ENCODE results near the gene ADAM12. TPM values are rescaled to one million over a fixed set of nuclear protein-coding genes. Genes with fewer than 3 reads are reported as not detected.

The ADAM12 gene
- total RNA-seq, 1 experiment from 2014 or later, result not detected

DNA sequence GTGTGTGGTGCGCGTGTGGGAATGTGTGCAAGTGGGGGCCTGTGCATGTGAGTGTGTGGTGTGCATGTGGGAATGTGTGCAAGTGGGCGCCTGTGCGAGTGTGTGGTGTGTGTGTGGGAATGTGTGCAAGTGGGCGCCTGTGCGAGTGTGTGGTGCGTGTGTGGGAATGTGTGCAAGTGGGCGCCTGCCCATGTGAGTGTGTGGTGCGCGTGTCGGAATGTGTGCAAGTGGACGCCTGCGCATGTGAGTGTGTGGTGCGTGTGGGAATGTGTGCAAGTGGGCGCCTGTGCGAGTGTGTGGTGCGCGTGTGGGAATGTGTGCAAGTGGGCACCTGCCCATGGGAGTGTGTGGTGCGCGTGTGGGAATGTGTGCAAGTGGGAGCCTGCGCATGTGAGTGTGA lies 259.7 kb downstream of the ADAM12 start:
- Histone ChIP-seq H3K27me3 (ENCODE audit: insufficient read depth, low read length) (no peaks in the 10 kb centered on the region), H3K9ac (ENCODE audit: low read length) (no peak overlapping the region), H3K27ac (ENCODE audit: low read depth, low read length) (no peak overlapping the region), H3K36me3 (ENCODE audit: control insufficient read depth in 1 of 2, insufficient read depth in 2 of 2, low read length in 2 of 2) (no peaks in the 10 kb centered on the region), H3K4me1 (ENCODE audit: control insufficient read depth in 1 of 2, insufficient read depth in 2 of 2, low read length in 2 of 2) (no peaks in the 10 kb centered on the region), H2AFZ (ENCODE audit: low read depth, low read length, poor library complexity, severe bottlenecking) (no peak overlapping the region), H3K9me3 (ENCODE audit: control insufficient read depth in 1 of 2, insufficient read depth in 1 of 2, low read depth in 1 of 2, low read length in 2 of 2) (no peaks in the 10 kb centered on the region), H3K4me2 (ENCODE audit: low read length) (no peak overlapping the region), H3K79me2 (ENCODE audit: insufficient read depth, low read length) (no peaks in the 10 kb centered on the region), H4K20me1 (ENCODE audit: insufficient read depth) (no peaks in the 10 kb centered on the region), H3K4me3 (replicated peaks in 1 of 2; ENCODE audit: low read depth in 1 of 2, low read length in 2 of 2) (no peak overlapping the region), H3K9me2 (ENCODE audit: insufficient read depth) (no peaks in the 10 kb centered on the region)
- ChIA-PET CTCF (no interaction called here), RAD21 (ENCODE audit: low non-redundant PET in 1 of 2, low total read pairs in 2 of 2, uncharacterized antibody in 2 of 2, unreplicated experiment in 2 of 2) (interaction anchor here in 1 of 2 experiments (0.6 kb wide), 1 partner anchor 194 kb away, joined by 7 read pairs; no protein-coding TSS in a partner anchor), POLR2A (no interaction called here)
- no peak for DNase-seq (ENCODE audit: low read depth, low spot score)
- ATAC-seq, result no peak
- intact Hi-C loops (cut with micrococcal nuclease), result no loop called here
- no TSS peak for BruUV-seq (replicated peaks)
- TF ChIP-seq SIN3A (IDR thresholded peaks at IDR 0.05; ENCODE audit: low read depth), result no peak
- no peak for TF ChIP-seq POLR2AphosphoS5 (IDR thresholded peaks at IDR 0.05; ENCODE audit: low read depth, low read length)
- TF ChIP-seq, protein P1, sequence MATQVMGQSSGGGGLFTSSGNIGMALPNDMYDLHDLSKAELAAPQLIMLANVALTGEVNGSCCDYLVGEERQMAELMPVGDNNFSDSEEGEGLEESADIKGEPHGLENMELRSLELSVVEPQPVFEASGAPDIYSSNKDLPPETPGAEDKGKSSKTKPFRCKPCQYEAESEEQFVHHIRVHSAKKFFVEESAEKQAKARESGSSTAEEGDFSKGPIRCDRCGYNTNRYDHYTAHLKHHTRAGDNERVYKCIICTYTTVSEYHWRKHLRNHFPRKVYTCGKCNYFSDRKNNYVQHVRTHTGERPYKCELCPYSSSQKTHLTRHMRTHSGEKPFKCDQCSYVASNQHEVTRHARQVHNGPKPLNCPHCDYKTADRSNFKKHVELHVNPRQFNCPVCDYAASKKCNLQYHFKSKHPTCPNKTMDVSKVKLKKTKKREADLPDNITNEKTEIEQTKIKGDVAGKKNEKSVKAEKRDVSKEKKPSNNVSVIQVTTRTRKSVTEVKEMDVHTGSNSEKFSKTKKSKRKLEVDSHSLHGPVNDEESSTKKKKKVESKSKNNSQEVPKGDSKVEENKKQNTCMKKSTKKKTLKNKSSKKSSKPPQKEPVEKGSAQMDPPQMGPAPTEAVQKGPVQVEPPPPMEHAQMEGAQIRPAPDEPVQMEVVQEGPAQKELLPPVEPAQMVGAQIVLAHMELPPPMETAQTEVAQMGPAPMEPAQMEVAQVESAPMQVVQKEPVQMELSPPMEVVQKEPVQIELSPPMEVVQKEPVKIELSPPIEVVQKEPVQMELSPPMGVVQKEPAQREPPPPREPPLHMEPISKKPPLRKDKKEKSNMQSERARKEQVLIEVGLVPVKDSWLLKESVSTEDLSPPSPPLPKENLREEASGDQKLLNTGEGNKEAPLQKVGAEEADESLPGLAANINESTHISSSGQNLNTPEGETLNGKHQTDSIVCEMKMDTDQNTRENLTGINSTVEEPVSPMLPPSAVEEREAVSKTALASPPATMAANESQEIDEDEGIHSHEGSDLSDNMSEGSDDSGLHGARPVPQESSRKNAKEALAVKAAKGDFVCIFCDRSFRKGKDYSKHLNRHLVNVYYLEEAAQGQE (IDR thresholded peaks at IDR 0.05; ENCODE audit: low read depth), result no peak

DNA sequence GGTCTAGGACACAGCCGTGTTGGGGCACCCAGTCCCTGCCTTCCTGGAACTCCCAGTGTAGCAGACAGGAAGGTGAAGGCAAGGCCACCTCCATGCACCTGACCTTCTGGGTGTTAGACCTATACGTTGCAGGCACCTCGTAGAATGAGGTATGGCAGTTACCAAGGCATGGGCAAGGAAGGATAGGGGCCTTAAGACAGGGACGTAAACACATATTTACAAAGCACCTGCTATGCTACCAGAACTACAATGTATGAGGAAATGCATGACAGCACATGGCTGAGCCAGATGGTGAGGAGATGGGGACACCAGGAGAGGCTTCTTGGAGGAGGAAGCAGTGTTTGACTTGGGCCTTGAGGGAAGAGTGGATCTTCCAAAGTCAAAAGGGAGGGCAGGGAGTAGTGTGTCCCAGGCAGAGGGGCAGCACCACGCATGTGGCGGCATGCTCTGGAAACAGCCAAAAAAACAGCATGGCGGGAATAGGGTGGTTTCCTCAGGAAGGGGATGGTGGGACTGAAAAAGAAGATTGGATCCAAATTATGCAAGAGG lies 260.7 kb downstream of the ADAM12 start:
- no TSS peak for BruUV-seq (replicated peaks)
- Histone ChIP-seq H3K4me1 (ENCODE audit: control insufficient read depth in 1 of 2, insufficient read depth in 2 of 2, low read length in 2 of 2) (no peaks in the 10 kb centered on the region), H3K9me2 (ENCODE audit: insufficient read depth) (no peaks in the 10 kb centered on the region), H3K79me2 (ENCODE audit: insufficient read depth, low read length) (no peaks in the 10 kb centered on the region), H3K9ac (ENCODE audit: low read length) (no peak overlapping the region), H3K36me3 (ENCODE audit: control insufficient read depth in 1 of 2, insufficient read depth in 2 of 2, low read length in 2 of 2) (no peaks in the 10 kb centered on the region), H3K9me3 (ENCODE audit: control insufficient read depth in 1 of 2, insufficient read depth in 1 of 2, low read depth in 1 of 2, low read length in 2 of 2) (no peaks in the 10 kb centered on the region), H4K20me1 (ENCODE audit: insufficient read depth) (no peaks in the 10 kb centered on the region), H3K4me3 (replicated peaks in 1 of 2; ENCODE audit: low read depth in 1 of 2, low read length in 2 of 2) (no peak overlapping the region), H2AFZ (ENCODE audit: low read depth, low read length, poor library complexity, severe bottlenecking) (no peak overlapping the region), H3K4me2 (ENCODE audit: low read length) (no peak overlapping the region), H3K27ac (ENCODE audit: low read depth, low read length) (no peak overlapping the region), H3K27me3 (ENCODE audit: insufficient read depth, low read length) (no peaks in the 10 kb centered on the region)
- TF ChIP-seq EZH2phosphoT487 (IDR thresholded peaks at IDR 0.05; ENCODE audit: borderline replicate concordance) (no peak), YY1 (IDR thresholded peaks at IDR 0.05; ENCODE audit: extremely low read depth, insufficient replicate concordance, low read depth, low read length) (no peak), SIN3A (IDR thresholded peaks at IDR 0.05; ENCODE audit: low read depth) (no peak), EZH2 (IDR thresholded peaks at IDR 0.05) (no peak), JUND (IDR thresholded peaks at IDR 0.05) (no peak), CBX3 (IDR thresholded peaks at IDR 0.05; ENCODE audit: low read depth) (no peak), RAD21 (IDR thresholded peaks at IDR 0.05; ENCODE audit: low read depth) (no peak), POLR2A (IDR thresholded peaks at IDR 0.05; ENCODE audit: borderline replicate concordance, extremely low read depth, insufficient read depth, insufficient read length) (no peak), SP1 (IDR thresholded peaks at IDR 0.05; ENCODE audit: low read depth) (no peak), POLR2AphosphoS5 (IDR thresholded peaks at IDR 0.05; ENCODE audit: low read depth, low read length) (no peak), ZFX (IDR thresholded peaks at IDR 0.05) (no peak), CEBPB (IDR thresholded peaks at IDR 0.05; ENCODE audit: low read depth) (no peak)
- TF ChIP-seq, protein P2, sequence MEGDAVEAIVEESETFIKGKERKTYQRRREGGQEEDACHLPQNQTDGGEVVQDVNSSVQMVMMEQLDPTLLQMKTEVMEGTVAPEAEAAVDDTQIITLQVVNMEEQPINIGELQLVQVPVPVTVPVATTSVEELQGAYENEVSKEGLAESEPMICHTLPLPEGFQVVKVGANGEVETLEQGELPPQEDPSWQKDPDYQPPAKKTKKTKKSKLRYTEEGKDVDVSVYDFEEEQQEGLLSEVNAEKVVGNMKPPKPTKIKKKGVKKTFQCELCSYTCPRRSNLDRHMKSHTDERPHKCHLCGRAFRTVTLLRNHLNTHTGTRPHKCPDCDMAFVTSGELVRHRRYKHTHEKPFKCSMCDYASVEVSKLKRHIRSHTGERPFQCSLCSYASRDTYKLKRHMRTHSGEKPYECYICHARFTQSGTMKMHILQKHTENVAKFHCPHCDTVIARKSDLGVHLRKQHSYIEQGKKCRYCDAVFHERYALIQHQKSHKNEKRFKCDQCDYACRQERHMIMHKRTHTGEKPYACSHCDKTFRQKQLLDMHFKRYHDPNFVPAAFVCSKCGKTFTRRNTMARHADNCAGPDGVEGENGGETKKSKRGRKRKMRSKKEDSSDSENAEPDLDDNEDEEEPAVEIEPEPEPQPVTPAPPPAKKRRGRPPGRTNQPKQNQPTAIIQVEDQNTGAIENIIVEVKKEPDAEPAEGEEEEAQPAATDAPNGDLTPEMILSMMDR (IDR thresholded peaks at IDR 0.05 in 2 of 3, conservative IDR thresholded peaks at IDR 0.05 in 1 of 3; ENCODE audit: borderline replicate concordance in 1 of 3, insufficient read depth in 1 of 3, low read depth in 2 of 3, low read length in 2 of 3), result no peak
- TF ChIP-seq, protein P3, sequence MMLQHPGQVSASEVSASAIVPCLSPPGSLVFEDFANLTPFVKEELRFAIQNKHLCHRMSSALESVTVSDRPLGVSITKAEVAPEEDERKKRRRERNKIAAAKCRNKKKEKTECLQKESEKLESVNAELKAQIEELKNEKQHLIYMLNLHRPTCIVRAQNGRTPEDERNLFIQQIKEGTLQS (IDR thresholded peaks at IDR 0.05), result no peak
- POLR2A ChIA-PET, result no interaction called here
- RAD21 ChIA-PET (ENCODE audit: low non-redundant PET in 1 of 2, low total read pairs in 2 of 2, uncharacterized antibody in 2 of 2, unreplicated experiment in 2 of 2), result no interaction called here
- CTCF ChIA-PET, result no interaction called here
- intact Hi-C loops (cut with micrococcal nuclease), result no loop called here
- ATAC-seq (no peak), DNase-seq (ENCODE audit: low read depth, low spot score) (no peak)
